ENCODE measurements around the gene TBC1D13.

DNA sequence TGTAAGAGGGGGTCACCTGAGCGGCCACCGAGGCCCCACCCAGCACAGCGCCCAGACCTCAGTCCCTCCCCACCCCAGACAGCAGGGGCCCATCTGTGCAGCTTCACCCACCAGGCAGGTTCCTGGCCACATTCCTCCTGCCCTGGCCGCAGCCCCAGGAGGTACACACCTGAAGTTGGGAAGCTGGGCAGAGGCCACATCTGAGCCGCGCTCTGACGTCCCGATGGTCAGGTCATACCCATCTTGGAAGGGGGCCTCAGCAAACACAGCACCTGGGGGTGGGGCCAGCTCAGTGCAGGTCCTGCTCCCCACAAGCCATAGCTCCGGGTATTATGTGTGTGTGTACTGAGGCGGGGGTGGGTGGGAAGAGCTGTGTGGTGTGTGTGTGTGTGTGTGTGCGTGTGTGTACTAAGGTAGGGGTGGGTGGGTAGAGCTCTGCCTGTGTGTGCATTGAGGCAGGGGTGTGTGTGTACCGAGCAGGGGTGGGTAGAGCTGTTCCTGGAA, 36.9 kb downstream of the TBC1D13 start:
- no peak for TF ChIP-seq HDAC6 (IDR thresholded peaks at IDR 0.05; ENCODE audit: unreplicated experiment)
- TF ChIP-seq E2F4 (IDR thresholded peaks at IDR 0.05; ENCODE audit: low read depth, low read length), result no peak
- TF ChIP-seq, protein P1, sequence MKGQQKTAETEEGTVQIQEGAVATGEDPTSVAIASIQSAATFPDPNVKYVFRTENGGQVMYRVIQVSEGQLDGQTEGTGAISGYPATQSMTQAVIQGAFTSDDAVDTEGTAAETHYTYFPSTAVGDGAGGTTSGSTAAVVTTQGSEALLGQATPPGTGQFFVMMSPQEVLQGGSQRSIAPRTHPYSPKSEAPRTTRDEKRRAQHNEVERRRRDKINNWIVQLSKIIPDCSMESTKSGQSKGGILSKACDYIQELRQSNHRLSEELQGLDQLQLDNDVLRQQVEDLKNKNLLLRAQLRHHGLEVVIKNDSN (IDR thresholded peaks at IDR 0.05; ENCODE audit: borderline replicate concordance, extremely low read length, insufficient read depth, low read depth, low read length), result no peak
- TF ChIP-seq RCOR1 (conservative IDR thresholded peaks at IDR 0.05; ENCODE audit: low read depth, low read length), result no peak
- no peak for TF ChIP-seq TCF12 (IDR thresholded peaks at IDR 0.05; ENCODE audit: low read depth, low read length)
- TF ChIP-seq MYC (IDR thresholded peaks at IDR 0.05; ENCODE audit: insufficient read depth, insufficient read length, insufficient replicate concordance, low read length, severe bottlenecking), result no peak
- TF ChIP-seq YY1 (IDR thresholded peaks at IDR 0.05; ENCODE audit: low read depth, low read length), result no peak
- no peak for TF ChIP-seq EZH2 (IDR thresholded peaks at IDR 0.05; ENCODE audit: borderline replicate concordance, control insufficient read depth, low read depth, low read length)
- no peak for TF ChIP-seq ZNF592 (IDR thresholded peaks at IDR 0.05)
- no peak for TF ChIP-seq TAF1 (IDR thresholded peaks at IDR 0.05; ENCODE audit: borderline replicate concordance, low read depth, low read length)
- TF ChIP-seq, protein P2, sequence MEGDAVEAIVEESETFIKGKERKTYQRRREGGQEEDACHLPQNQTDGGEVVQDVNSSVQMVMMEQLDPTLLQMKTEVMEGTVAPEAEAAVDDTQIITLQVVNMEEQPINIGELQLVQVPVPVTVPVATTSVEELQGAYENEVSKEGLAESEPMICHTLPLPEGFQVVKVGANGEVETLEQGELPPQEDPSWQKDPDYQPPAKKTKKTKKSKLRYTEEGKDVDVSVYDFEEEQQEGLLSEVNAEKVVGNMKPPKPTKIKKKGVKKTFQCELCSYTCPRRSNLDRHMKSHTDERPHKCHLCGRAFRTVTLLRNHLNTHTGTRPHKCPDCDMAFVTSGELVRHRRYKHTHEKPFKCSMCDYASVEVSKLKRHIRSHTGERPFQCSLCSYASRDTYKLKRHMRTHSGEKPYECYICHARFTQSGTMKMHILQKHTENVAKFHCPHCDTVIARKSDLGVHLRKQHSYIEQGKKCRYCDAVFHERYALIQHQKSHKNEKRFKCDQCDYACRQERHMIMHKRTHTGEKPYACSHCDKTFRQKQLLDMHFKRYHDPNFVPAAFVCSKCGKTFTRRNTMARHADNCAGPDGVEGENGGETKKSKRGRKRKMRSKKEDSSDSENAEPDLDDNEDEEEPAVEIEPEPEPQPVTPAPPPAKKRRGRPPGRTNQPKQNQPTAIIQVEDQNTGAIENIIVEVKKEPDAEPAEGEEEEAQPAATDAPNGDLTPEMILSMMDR (IDR thresholded peaks at IDR 0.05 in 2 of 3, conservative IDR thresholded peaks at IDR 0.05 in 1 of 3; ENCODE audit: control insufficient read depth in 2 of 3, extremely low read depth in 1 of 3, insufficient read depth in 1 of 3, low read depth in 3 of 3, low read length in 3 of 3), result no peak
- TF ChIP-seq PKNOX1 (IDR thresholded peaks at IDR 0.05), result no peak
- TF ChIP-seq CEBPZ (IDR thresholded peaks at IDR 0.05; ENCODE audit: low read depth, low read length), result no peak
- TF ChIP-seq, protein P3, sequence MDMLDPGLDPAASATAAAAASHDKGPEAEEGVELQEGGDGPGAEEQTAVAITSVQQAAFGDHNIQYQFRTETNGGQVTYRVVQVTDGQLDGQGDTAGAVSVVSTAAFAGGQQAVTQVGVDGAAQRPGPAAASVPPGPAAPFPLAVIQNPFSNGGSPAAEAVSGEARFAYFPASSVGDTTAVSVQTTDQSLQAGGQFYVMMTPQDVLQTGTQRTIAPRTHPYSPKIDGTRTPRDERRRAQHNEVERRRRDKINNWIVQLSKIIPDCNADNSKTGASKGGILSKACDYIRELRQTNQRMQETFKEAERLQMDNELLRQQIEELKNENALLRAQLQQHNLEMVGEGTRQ (IDR thresholded peaks at IDR 0.05; ENCODE audit: borderline replicate concordance, low read depth, low read length), result no peak
